HG03354 (cell line): ENCODE data around the gene SMC3.
A peak's percentile ranks its signal among the peaks of the same experiment; 100 is the strongest.
"Not testable (repeated sequence)": the region's sequence is repeated elsewhere in the genome, so short reads cannot be mapped to it uniquely, and the experiment has no call there.

Experiments
- ATAC-seq: cut with Tn5 transposase; IDR thresholded peaks from one replicate; pipeline ENCODE4 v1.9.1; 2021; ENCODE audit warnings: mild to moderate bottlenecking; ENCODE audit not compliant: unreplicated experiment, poor library complexity, severe bottlenecking

SMC3 gene

GRCh38 chr10:110572862-110573261 is 5.4 kb downstream of the SMC3 start:
- no peak for ATAC-seq

DNA sequence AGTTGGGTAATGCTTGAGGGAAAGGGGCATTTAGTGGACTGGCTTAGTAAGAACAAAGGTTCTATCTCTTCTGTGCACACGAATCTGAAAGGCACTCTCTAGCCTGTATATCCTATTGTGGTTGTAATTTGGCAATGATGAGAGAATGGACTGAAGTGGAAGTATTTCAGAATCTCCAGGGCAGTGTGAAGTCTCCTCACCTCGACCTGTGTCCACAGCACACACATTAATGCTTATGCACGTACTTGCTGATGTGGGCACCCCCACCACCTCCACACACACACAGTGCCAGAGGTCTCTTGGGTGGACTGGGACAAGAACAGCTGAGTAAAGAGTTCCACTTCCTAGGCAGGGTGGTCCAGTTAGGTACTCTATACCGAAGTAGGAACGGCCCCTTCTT is 6.9 kb downstream of the SMC3 start:
- ATAC-seq: no peak

- ATAC-seq: no peak
Observed at GRCh38 chr10:110576220-110576619, 8.7 kb downstream of the SMC3 start.

GRCh38 chr10:110577056-110577455 is 9.6 kb downstream of the SMC3 start:
- ATAC-seq: no peak

- no peak for ATAC-seq
Observed at GRCh38 chr10:110584006-110584405, 16.5 kb downstream of the SMC3 start.

DNA sequence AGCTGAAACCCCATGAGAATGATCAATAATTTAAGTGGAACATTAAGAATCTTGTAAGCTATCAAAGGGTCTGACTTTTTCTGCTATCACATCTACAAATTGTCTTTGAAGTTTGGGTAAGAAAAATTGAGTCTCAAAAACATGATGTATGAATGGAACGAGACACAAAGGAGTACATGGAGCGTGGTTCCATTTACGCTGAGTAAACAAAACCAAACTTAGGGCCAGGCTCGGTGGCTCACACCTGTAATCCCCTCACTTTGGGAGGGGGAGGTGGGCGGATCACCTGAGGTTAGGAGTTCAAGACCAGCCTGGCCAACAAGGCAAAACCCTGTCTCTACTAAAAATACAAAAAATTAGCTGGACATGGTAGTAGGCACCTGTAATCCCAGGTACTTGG is 24.3 kb downstream of the SMC3 start:
- ATAC-seq: no peak

DNA sequence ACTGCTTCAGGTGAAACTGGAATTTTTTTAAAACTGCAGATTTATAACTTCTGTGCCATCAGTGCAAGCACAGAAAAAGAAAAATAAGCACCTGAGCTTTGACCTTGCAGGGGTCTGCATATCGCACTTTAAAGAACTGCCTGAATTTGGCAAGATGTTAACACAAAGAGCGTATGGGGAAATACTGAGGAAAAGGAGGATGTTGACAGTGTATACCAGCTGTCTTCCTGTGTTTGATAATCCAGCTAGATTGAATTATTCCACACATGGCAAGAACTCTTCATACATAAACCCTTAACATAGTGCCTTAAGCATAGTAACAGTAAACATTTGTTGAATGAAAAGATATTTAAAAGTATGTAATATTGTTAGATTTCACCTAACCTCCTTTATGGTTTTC is 30.0 kb downstream of the SMC3 start:
- ATAC-seq: no peak

- ATAC-seq: peak; percentile 78
Observed at GRCh38 chr10:110600487-110601101, 33.1 kb downstream of the SMC3 start.

GRCh38 chr10:110601581-110601980 is 34.1 kb downstream of the SMC3 start:
- no peak for ATAC-seq

DNA sequence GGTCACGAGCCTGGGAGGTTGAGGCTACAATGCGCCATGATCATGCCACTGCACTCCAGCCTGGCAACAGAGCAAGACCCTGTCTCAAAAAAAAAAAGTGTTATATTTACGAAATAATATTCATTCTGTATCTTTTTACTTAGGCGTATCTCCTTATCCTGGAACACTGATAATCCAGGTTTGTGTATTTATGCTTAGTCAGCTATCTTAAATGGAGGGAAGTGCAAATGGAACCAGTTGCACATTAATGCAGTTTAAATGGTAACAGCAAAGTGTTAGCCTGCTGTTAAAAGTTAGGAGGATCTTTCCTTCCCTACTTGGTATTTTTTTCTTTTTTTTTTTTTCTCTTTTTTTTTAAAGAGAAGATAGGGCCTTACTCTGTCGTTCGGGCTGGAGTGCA is 40.6 kb downstream of the SMC3 start:
- no peak for ATAC-seq

DNA sequence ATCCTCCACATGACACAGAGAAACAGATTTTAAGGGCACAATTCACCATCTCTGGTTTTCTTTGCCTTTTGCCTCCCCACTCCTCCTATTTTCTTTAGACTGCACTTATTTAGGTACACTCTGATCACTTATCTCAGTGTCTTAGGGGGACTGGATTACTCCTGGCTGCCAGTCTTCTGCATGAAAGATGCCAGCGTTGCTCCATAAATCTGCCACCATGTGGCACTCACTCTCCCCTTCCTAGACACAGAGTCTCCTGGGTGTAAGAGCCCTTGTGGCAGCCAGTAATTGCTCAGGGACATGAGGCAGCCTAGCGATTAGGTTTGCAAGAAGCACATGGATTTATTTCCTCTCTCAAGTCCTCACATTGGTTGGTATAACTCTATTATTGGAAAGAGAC is 42.1 kb downstream of the SMC3 start:
- ATAC-seq: no peak

DNA sequence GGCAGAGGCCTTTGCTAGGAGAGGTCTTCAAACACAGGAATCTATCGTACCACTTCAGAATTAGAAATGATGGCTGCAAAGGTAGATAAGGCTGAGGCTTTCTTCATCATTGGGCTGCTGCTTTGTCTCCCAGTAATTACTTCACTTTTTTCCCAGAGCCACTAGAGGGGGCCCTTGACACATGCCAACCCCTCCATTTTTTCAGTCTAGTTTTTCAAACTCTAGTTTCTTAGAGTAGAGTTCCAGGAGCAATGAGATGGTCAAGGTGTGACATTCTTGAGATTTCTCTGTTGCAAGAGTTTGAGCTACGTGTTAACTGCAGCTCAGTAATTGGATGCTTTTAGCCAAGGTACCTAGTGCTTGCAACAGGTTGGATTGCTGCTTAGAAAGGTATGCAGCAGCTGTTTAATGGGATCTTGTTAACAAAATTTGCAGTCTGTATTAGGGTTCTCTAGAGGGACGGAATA is 42.8 kb downstream of the SMC3 start:
- ATAC-seq: no peak

- ATAC-seq: not testable (repeated sequence)
Observed at GRCh38 chr10:110610781-110611180, 43.3 kb downstream of the SMC3 start.

DNA sequence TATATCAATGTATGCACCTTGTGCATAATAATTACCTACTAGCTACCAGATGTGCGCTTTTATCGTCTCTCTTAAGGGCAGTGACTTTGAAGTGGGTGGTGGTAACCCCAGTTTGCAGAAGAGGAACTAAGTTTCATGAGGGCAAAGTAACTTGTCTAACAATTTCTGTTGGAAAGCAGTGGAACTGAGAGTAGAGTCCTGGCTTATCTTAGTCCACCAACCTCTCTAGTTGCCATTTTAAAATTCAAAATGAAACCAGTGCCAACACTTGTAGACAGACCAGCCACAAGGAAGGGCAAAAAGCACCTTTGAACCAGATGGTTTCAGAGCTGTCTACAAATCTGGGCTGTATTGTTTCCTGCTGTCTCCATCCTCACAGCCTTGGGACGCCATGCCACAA is 44.6 kb downstream of the SMC3 start:
- peak; percentile 31 for ATAC-seq

GRCh38 chr10:110612629-110613028 is 45.1 kb downstream of the SMC3 start:
- no peak for ATAC-seq

DNA sequence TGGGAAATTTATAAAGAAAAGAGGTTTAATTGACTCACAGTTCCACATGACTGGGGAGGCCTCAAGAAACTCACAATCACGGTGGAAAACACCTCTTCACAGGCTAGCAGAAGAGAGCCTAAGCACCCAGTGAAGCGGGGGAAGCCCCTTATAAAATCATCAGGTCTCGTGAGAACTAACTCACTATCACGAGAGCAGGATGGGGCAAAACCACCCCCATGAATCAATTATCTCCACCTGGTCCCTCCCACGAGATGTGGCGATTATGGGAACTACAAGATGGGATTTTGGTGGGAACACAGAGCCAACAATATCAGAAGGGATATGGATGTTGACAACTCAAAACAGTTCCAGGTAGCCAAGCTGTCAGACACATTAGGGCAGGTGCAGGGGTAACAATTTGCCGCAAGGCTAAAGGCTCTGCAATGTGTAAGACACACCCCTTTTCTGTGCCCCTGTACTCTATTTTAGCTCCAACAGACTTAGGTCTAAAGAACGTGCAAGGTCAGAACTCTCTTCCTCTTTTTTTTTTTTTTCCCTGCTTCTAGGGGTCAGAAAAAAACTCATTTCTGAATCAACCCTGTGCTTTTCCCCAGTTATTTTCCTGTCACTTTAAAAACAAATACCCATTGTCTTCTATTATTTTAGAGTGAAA is 46.0 kb downstream of the SMC3 start:
- ATAC-seq: no peak

GRCh38 chr10:110613996-110614495 is 46.6 kb downstream of the SMC3 start:
- no peak for ATAC-seq

DNA sequence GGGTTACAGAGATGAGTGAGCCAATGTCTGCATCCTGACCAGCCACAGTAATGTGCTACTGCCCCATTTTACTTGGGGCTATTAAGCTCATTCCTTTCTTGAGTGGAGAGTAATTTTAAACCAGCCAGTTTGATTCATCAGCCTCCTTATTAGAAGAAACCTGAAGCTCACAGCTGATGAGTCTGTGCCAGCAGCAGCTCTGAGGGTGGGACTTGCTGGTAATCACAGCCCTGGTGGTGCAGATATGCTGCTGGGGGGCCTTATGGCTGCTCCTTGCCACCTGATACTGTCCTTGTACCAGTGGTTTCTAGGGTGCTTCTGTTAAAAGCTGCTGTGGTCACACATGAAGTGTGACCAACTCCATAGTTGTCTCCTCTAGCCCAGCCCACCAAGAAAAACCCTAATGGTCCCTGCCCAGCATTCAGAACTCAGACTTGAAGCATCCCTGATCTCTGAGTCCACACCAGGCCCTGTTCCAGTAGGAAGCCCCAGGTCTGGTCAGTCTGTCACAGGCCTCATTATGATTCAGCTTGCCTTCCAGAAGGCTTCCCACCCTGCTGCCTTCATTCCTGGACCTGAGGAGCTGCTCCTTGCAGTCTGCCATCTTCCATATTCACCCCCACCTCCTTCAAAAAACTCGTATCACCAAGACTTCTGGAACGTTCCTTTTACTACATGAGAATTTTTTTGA is 47.7 kb downstream of the SMC3 start:
- no peak for ATAC-seq

GRCh38 chr10:110616493-110617033 is 49.1 kb downstream of the SMC3 start:
- ATAC-seq: no peak

DNA sequence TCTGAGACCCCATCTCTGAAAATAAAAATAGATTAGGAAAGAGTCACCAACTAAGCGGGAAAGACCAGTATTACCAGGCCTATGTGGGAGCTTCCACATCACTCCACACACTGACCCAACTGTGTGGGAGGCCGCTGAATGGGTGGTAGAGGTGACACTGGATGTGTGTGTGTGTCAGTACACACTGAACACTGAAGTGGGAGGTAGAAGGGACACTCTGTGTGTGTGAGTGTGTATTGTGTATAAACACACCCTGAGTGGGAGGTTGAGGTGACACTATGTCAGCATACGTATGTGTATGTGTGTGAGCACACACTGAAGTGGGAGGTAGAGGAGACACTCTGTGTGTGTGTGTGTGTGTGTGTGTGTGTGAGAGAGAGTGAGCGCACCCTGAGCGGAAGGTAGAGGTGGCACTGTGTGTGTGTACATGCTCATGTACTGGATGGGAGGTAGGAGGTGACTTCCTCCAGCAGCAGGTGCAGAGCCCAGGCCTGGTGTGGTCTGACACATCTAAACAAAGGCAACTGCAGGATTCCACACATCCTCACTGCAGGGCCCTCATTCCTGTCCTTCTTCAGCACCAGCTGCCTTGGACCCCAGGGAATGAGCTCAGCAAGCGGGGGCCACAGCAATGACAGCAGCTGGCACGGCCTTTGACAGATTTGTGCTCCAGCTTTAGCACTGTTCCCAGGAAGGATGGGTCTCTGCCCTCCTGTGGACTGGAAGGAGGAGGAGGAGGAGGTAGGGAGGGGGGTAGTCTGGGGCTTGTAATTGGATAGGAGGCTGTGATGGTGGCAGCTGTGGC is 50.1 kb downstream of the SMC3 start:
- no peak for ATAC-seq
